A673 (cell line): Measurements from ENCODE around the gene KCNQ4. TPM values are rescaled to one million over a fixed set of nuclear protein-coding genes. Genes with fewer than 3 reads are reported as not detected.

Experiments
- BruUV-seq: library from RNA; stranded (reverse); fragments of 400-500 nt; replicated peaks from 2 replicates; lab custom pipeline; 2021; lab: Mats Ljungman, UMichigan
- CTCF ChIA-PET: fragments of 300-600 bp; sonication (Branson Sonifier 250); formaldehyde crosslinking; loops from one replicate; lab custom pipeline; 2022; ENCODE audit warnings: antibody characterized with exemption; lab: Charles Lee
- POLR2A ChIA-PET: fragments of 300-600 bp; sonication (Branson Sonifier 250); formaldehyde crosslinking; loops from one replicate; lab custom pipeline; 2022; ENCODE audit warnings: antibody characterized with exemption; ENCODE audit not compliant: low non-redundant PET; lab: Charles Lee
- DNase-seq: peaks from one replicate; pipeline ENCODE4 v3.0.0-alpha.2; 2015; ENCODE audit warnings: low spot score
- H3K27ac ChIP-seq: fragments of 200-600 bp; sonication (generic); 2 replicates; pipeline ENCODE4 v1.5.1; 2016; ENCODE audit warnings: mixed run types, low read depth, mild to moderate bottlenecking, mixed read lengths, antibody characterized with exemption, low read length; ENCODE audit not compliant: poor library complexity, severe bottlenecking
- H3K27me3 ChIP-seq: fragments of 200-600 bp; sonication (generic); replicated peaks from 2 replicates; pipeline ENCODE4 v1.6.1; 2017; ENCODE audit warnings: mixed run types, low read depth, mild to moderate bottlenecking, mixed read lengths, antibody characterized with exemption, low read length; ENCODE audit not compliant: insufficient read depth, poor library complexity
- H3K36me3 ChIP-seq: fragments of 200-600 bp; sonication (generic); 2 replicates; pipeline ENCODE4 v1.6.1; 2016; ENCODE audit warnings: mixed run types, mild to moderate bottlenecking, mixed read lengths, antibody characterized with exemption, low read length; ENCODE audit not compliant: insufficient read depth, poor library complexity, severe bottlenecking
- H3K4me1 ChIP-seq: fragments of 200-600 bp; sonication (generic); 2 replicates; pipeline ENCODE4 v1.6.1; 2017; ENCODE audit warnings: mixed run types, mild to moderate bottlenecking, mixed read lengths, antibody characterized with exemption, low read length; ENCODE audit not compliant: insufficient read depth, poor library complexity, severe bottlenecking
- H3K4me3 ChIP-seq: fragments of 200-600 bp; sonication (generic); 2 replicates; pipeline ENCODE4 v1.5.1; 2016; ENCODE audit warnings: low read depth, mixed run types, mild to moderate bottlenecking, mixed read lengths, low read length; ENCODE audit not compliant: poor library complexity, severe bottlenecking
- H3K9me3 ChIP-seq: fragments of 200-600 bp; sonication (generic); 2 replicates; pipeline ENCODE4 v1.6.1; 2016; ENCODE audit warnings: mixed run types, low read depth, mild to moderate bottlenecking, mixed read lengths, antibody characterized with exemption, low read length; ENCODE audit not compliant: poor library complexity, severe bottlenecking
- CTCF ChIP-seq: fragments of 300-800, 200-600 bp; sonication (generic); conservative IDR thresholded peaks from 2 replicates; pipeline ENCODE4 v1.5.1; 2017; ENCODE audit warnings: low read depth, mild to moderate bottlenecking, antibody characterized with exemption, low read length, moderate library complexity, mixed read lengths
- EZH2 ChIP-seq: fragments of 200-600 bp; sonication (generic); IDR thresholded peaks from 2 replicates; pipeline ENCODE4 v1.6.1; 2017; ENCODE audit warnings: borderline replicate concordance, low read depth, mild to moderate bottlenecking, mixed read lengths, antibody characterized with exemption, low read length; ENCODE audit not compliant: poor library complexity, severe bottlenecking
- intact Hi-C: fragments of 100-400 bp; cut with micrococcal nuclease; formaldehyde crosslinking; loops from one replicate; pipeline ENCODE4 v1.10.0; 2022; ENCODE audit not compliant: unreplicated experiment
- total RNA-seq: library from RNA; stranded (reverse); gene quantifications from 2 replicates; pipeline ENCODE4 v1.2.3, GENCODE V29; 2021

The KCNQ4 gene
- total RNA-seq, 1 experiment from 2014 or later: 0.62 TPM

GRCh38 chr1:40770296-40771070 lies 13.1 kb upstream of the KCNQ4 start:
- H3K9me3 ChIP-seq: no peaks in the 10 kb centered on the region
- H3K4me3 ChIP-seq: no peak overlapping the region
- DNase-seq: no peak
- BruUV-seq: no TSS peak
- no peaks in the 10 kb centered on the region for H3K4me1 ChIP-seq
- no peak overlapping the region for H3K27ac ChIP-seq
- intact Hi-C loops: loop anchor here (5.0 kb wide), 1 partner anchor 182 kb away; no protein-coding TSS in a partner anchor
- H3K27me3 ChIP-seq: no peaks in the 10 kb centered on the region
- TF ChIP-seq EZH2: no peak
- TF ChIP-seq CTCF: 0 out of 2 replicates have a peak, but pooled peaks have one; percentile 21
- peaks cover 40% of the 10 kb centered on the region for H3K36me3 ChIP-seq
- ChIA-PET CTCF (no interaction called here), POLR2A (no interaction called here)

- no TSS peak for BruUV-seq
- ChIA-PET POLR2A (interaction anchor here (0.7 kb wide), 1 partner anchor 10 kb away, joined by 7 read pairs; no protein-coding TSS in a partner anchor), CTCF (no interaction called here)
- Histone ChIP-seq H3K4me3 (no peak overlapping the region), H3K27ac (no peak overlapping the region), H3K36me3 (peaks cover 27% of the 10 kb centered on the region), H3K9me3 (peaks cover 13% of the 10 kb centered on the region), H3K4me1 (no peaks in the 10 kb centered on the region), H3K27me3 (no peaks in the 10 kb centered on the region)
- TF ChIP-seq CTCF (no peak), EZH2 (no peak)
- no peak for DNase-seq
- intact Hi-C loops: loop anchor here (5.0 kb wide), 1 partner anchor 180 kb away; no protein-coding TSS in a partner anchor
These were observed 11.2 kb upstream of the KCNQ4 start for GRCh38 chr1:40772146-40772955.

GRCh38 chr1:40773748-40774265 lies 9.8 kb upstream of the KCNQ4 start:
- ChIA-PET CTCF (interaction anchor here (0.5 to 1.3 kb wide), 6 partner anchors 9 to 179 kb away, joined by 3 to 8 read pairs (median 4); partner anchors contain the start of gene NFYC), POLR2A (no interaction called here)
- no peaks in the 10 kb centered on the region for H3K27me3 ChIP-seq
- H3K4me3 ChIP-seq: no peak overlapping the region
- BruUV-seq: no TSS peak
- TF ChIP-seq CTCF: no peak
- no peak for TF ChIP-seq EZH2
- H3K4me1 ChIP-seq: no peaks in the 10 kb centered on the region
- DNase-seq: no peak
- no peak overlapping the region for H3K27ac ChIP-seq
- peaks cover 15% of the 10 kb centered on the region for H3K9me3 ChIP-seq
- intact Hi-C loops: loop anchor here (5.0 kb wide), 1 partner anchor 178 kb away; no protein-coding TSS in a partner anchor
- peaks cover 19% of the 10 kb centered on the region for H3K36me3 ChIP-seq
